HG02588 (cell line): ENCODE results near the gene GALM.
"Not testable (repeated sequence)": the region's sequence is repeated elsewhere in the genome, so short reads cannot be mapped to it uniquely, and the experiment has no call there.

ENCODE experiments used
- ATAC-seq: cut with Tn5 transposase; IDR thresholded peaks from one replicate; pipeline ENCODE4 v1.9.1; 2021; ENCODE audit warnings: mild to moderate bottlenecking, moderate library complexity; ENCODE audit not compliant: unreplicated experiment

The GALM gene

GRCh38 chr2:38708900-38709566 is 43.1 kb downstream of the GALM start:
- no peak for ATAC-seq

DNA sequence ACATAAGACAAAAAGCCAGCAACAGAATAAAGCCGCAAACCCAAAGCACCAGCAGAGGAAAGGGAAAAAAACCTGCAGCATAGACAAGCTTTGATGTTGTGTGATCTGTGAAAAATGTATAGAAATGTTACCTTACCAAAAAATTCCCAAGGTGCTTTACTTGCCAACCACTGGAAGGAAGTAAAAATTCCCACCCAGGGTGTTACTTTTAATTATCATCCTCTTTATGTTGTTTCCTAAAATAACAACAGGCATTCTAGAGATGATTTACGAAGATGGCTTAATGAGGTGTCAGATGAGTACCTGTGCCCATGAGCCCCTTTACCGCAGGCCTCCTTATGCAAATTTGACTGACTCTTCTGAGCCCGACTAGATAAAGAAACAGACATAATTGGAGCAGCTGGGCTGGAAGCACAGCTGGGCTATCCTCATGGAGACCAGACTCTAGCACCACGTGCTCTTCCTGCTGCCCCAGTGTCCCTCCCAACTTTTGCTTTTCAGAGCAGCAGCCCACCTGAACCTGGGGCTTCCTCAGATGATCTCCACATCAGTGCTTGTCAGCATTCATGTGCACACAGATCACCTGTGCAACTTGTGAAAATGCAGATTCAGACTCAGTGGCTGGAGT is 43.8 kb downstream of the GALM start:
- no peak for ATAC-seq

GRCh38 chr2:38711558-38711957 is 45.6 kb downstream of the GALM start:
- ATAC-seq, result no peak

DNA sequence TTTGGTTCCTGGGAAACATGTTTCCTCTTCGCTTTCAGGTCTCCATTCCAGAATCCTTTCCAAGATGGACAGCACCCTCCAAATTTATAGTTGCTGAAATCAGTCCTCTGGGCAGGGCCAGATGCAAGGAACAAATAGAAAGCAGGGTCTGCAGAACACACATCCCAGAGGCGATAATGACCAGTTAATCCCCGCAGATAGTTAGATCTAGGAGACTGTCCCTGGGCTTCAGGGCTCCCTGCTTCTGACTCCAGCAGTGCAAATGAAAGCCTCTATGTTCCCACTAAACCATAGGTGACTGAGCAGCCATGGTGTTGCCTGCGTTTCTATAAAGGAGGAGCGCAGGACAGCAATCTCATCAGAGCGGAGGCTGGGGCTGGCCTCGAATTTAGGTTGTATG is 46.5 kb downstream of the GALM start:
- ATAC-seq, result no peak

- no peak for ATAC-seq
Measured at GRCh38 chr2:38712871-38713270, 47.0 kb downstream of the GALM start.

DNA sequence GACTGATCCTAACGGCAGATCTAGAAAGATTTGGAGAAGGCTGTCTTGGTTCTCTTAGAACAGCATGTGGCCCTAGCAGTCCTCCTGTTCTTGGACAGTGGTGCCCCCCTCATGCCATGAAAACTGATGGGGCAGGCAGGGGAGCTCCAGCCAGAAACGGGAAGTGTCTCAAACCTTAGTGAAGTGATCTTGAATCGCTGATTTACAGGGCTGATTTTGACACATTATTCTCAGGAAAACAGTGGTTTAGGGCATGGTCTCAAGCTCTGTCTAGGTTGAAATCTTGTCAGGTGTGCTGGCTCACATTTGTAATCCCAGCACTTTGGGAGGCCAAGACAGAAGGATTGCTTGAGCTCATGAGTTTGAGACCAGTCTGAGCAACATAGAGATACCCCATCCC is 47.4 kb downstream of the GALM start:
- ATAC-seq, result no peak

DNA sequence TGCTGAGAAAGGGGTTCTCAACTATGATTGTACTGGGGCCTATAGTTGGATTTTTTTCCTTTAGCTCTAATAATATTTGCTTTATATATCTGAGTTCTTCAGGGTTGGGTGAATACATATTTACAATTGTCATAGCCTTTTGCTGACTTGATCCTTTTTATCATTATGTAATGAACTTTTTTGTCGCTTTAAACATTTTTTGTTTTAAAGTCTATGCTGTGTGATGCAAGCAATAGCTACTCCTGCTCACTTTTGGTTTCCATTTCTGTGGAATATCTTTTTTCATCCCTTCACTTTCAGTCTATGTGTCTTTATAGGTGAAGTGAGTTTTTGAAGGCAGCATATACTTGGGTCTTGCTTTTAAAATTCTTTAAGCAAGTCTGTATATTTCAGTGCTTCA is 49.0 kb downstream of the GALM start:
- ATAC-seq, result not testable (repeated sequence)

DNA sequence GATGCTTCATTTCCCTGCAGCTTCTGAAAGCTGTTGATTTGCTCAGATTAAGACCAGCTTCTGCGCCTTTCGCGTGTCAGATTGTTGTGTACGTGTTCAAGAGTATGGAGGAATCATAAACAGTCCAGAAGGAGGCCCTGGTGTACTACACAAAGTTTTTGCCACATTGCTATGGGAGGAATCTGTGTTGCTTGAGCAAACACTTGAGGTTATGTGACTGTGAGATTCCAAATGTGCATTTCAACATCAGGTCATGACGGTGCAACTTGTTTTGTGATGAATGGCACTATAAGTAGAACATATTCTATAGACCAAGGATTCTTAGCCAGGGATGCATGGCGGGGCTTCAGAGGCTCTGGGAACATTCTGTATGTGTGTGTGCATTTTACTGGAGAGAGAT is 50.3 kb downstream of the GALM start:
- ATAC-seq, result no peak

GRCh38 chr2:38718601-38719000 is 52.7 kb downstream of the GALM start:
- no peak for ATAC-seq

- ATAC-seq, result no peak
Measured at GRCh38 chr2:38719706-38720105, 53.8 kb downstream of the GALM start.

- ATAC-seq, result no peak
Measured at GRCh38 chr2:38720613-38721241, 54.8 kb downstream of the GALM start.

- ATAC-seq, result peak; percentile 70
Measured at GRCh38 chr2:38722271-38723061, 56.6 kb downstream of the GALM start.

DNA sequence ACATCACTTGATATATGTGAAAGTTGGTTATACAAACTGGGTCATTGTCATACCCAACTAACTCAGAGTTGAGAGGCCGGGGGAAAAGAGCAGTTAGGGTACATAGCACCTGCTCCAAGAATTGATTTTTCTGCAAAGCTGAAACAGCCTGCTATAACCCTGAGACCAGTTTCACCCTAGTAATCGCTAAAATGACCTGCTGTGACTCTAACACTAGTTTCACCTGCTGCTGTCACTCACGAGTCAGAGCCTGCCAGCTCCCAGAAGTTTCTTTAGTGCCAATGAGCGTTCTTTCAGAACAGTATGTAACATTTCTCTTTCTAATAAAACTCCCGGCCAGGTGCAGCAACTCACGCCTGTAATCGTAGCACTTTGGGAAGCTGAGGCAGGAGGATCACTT is 57.3 kb downstream of the GALM start:
- peak; percentile 63 for ATAC-seq

- ATAC-seq, result no peak
Measured at GRCh38 chr2:38727661-38728060, 61.7 kb downstream of the GALM start.

DNA sequence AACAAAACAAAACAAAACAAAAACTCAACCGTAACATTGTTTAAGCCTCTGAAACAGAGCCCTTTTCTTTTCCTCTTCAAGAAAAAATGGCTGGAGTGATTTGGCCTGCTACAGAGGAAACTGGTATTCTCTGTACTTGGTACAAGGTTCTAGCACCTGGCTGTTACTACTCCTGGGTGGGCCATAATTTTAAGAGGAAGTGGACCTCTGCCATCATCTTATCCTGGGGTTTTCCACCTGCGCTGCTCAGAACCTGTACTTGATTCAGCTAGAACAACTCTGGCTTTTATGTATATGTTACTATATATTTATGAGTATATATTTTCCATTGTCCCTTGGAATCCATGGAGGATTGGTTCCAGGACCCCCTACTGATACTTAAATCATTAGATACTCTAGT is 62.8 kb downstream of the GALM start:
- ATAC-seq, result no peak

GRCh38 chr2:38731090-38731489 is 65.2 kb downstream of the GALM start:
- no peak for ATAC-seq

DNA sequence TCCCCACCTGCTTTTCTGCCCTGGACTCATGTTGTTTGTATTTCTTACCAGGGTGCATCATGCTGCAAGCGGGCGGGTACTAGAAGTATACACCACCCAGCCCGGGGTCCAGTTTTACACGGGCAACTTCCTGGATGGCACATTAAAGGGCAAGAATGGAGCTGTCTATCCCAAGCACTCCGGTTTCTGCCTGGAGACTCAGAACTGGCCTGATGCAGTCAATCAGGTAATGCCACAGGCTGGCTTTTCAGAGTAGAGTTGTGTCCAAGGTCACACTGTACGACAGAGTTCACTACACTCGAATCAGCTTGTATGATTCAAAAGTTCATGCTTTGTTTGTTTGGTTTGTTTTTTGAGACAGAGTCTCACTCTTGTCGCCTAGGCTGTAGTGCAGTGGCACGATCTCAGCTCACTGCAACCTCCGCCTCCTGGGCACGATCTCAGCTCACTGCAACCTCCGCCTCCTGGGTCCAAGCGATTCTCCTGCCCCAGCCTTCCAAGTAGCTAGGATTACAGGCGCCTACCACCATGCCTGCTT is 65.8 kb downstream of the GALM start:
- ATAC-seq, result no peak

DNA sequence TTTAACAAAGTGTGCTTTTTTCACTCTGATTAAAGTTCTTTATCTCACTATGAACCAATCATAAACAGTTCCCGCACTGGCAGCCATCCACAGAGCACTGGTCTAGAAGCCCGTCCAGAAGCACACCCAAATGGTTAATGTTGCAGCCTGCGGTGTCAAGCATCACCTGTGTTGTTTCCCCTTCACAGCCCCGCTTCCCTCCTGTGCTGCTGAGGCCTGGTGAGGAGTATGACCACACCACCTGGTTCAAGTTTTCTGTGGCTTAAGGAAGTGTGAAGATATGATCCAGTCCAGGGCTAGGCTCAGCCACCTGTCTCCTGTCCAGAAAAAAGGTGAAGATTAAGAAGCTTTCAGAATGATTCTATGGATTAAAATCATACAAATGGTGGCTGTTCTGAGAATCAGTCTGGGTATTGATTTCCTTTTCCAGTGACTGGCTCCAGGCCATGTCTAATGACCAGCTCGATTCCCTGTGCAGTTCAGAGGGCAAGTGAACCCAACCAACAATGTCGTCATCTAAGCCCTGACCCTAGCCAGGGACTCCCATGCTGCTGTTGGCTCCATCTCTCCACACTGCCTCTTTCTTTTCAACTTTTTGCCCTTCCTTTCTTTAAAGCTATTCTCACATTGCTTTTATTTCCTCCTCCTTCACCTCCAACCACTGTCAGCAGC is 67.5 kb downstream of the GALM start:
- ATAC-seq, result no peak

DNA sequence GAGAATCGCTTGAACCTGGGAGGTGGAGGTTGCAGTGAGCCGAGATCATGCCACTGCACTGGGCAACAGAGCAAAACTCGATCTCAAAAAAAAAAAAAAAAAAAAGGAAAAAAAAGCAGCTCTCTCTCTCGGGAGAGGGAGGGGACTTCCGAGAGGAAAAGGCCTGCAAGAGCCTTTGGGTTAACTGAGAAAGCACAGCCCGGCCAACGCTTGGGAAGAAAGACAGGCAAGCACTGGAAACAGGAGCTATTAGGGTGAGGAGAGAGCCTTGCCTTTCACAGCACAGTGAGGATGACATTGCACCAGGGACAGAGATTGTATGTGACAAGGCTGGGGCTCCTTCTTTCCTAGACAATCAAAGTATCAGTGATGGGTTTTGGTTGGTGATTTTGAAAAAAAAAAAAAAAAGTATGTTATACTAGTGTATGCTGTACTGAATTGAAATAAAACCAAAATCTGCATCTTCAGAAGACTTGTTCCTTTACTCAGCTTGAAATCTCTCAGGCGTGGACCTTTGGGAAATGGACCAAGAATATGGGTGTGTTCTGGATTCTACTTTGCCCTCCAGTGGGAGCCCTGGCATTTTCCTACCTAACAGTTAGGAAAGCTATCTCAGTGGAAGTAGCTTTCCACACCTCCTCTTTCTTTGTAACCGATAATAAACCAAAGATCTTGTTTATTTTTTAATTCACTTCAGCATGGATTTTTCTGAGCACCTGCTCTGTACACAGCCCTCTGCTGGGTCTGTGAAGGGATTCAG is 68.6 kb downstream of the GALM start:
- no peak for ATAC-seq

GRCh38 chr2:38735999-38736320 is 70.0 kb downstream of the GALM start:
- ATAC-seq, result no peak
